Astrocyte of the hippocampus (primary cell): ENCODE measurements around the gene MRPS18B.
A peak's percentile ranks its signal among the peaks of the same experiment; 100 is the strongest.
"Not testable (repeated sequence)": the region's sequence is repeated elsewhere in the genome, so short reads cannot be mapped to it uniquely, and the experiment has no call there.

ENCODE experiments used
- DNase-seq: peaks from one replicate; pipeline ENCODE4 v3.0.0; 2011; ENCODE audit warnings: low read depth, low spot score

MRPS18B gene

GRCh38 chr6:30641048-30641447 is 23.4 kb downstream of the MRPS18B start:
- no peak for DNase-seq

GRCh38 chr6:30643656-30644055 is 26.0 kb downstream of the MRPS18B start:
- no peak for DNase-seq

GRCh38 chr6:30644769-30645168 is 27.1 kb downstream of the MRPS18B start:
- DNase-seq, result no peak

- no peak for DNase-seq
These were observed 28.3 kb downstream of the MRPS18B start for GRCh38 chr6:30645989-30646388.

- peak; percentile 97 for DNase-seq
These were observed 29.0 kb downstream of the MRPS18B start, which contains the start of gene C6orf136 for GRCh38 chr6:30646450-30647241. Gene C6orf136 (plus strand): TSS chr6:30647133. CDS start chr6:30647232, 99 bp downstream.

GRCh38 chr6:30647242-30648116 is 29.8 kb downstream of the MRPS18B start:
- DNase-seq, result peak; percentile 82

GRCh38 chr6:30651143-30651542 is 33.5 kb downstream of the MRPS18B start:
- DNase-seq, result no peak

GRCh38 chr6:30654798-30655742 is 37.4 kb downstream of the MRPS18B start:
- DNase-seq, result no peak

- no peak for DNase-seq
These were observed 38.1 kb downstream of the MRPS18B start for GRCh38 chr6:30655743-30656094.

- DNase-seq, result no peak
These were observed 38.9 kb downstream of the MRPS18B start for GRCh38 chr6:30656513-30656912.

GRCh38 chr6:30657454-30657853 is 39.8 kb downstream of the MRPS18B start:
- no peak for DNase-seq

- not testable (repeated sequence) for DNase-seq
These were observed 40.3 kb downstream of the MRPS18B start for GRCh38 chr6:30657922-30658321.

- DNase-seq, result no peak
These were observed 47.5 kb downstream of the MRPS18B start for GRCh38 chr6:30664994-30665767.

- DNase-seq, result not testable (repeated sequence)
These were observed 48.7 kb downstream of the MRPS18B start for GRCh38 chr6:30666300-30666699.

GRCh38 chr6:30670760-30671527 is 53.3 kb downstream of the MRPS18B start:
- DNase-seq, result no peak

- DNase-seq, result peak; percentile 99
These were observed 55.0 kb downstream of the MRPS18B start, which contains the start of gene DHX16 for GRCh38 chr6:30672445-30673253. Gene DHX16 (minus strand): TSS chr6:30673006. CDS start chr6:30672841, 165 bp downstream.
